HUES6 (cell line): ENCODE results near the gene ACSF3.
A peak's percentile ranks its signal among the peaks of the same experiment; 100 is the strongest.
"Not testable (repeated sequence)": the region's sequence is repeated elsewhere in the genome, so short reads cannot be mapped to it uniquely, and the experiment has no call there.

Source experiments
- H3K27ac ChIP-seq: 2 replicates; pipeline ENCODE4 v1.7.0; 2013; ENCODE audit warnings: low read depth, mild to moderate bottlenecking, low read length, inconsistent platforms
- H3K27me3 ChIP-seq: 2 replicates; pipeline ENCODE4 v1.6.1; 2013; ENCODE audit warnings: low read length; ENCODE audit not compliant: control insufficient read depth, insufficient read depth
- H3K36me3 ChIP-seq: 2 replicates; pipeline ENCODE4 v1.6.1; 2013; ENCODE audit warnings: low read length; ENCODE audit not compliant: control insufficient read depth, insufficient read depth
- H3K4me1 ChIP-seq: 2 replicates; pipeline ENCODE4 v1.6.1; 2013; ENCODE audit warnings: low read length; ENCODE audit not compliant: control insufficient read depth, insufficient read depth
- H3K4me3 ChIP-seq: 2 replicates; pipeline ENCODE4 v1.5.1; 2013; ENCODE audit warnings: low read depth, low read length
- H3K9ac ChIP-seq: one replicate; pipeline ENCODE4 v1.6.1; 2013; ENCODE audit warnings: mild to moderate bottlenecking, low read length
- H3K9me3 ChIP-seq: 2 replicates; pipeline ENCODE4 v1.6.1; 2013; ENCODE audit warnings: low read depth, low read length; ENCODE audit not compliant: control insufficient read depth, insufficient read depth

ACSF3 gene

GRCh38 chr16:89159850-89160354 lies 66.2 kb downstream of the ACSF3 start:
- Histone ChIP-seq H3K9ac (no peak overlapping the region), H3K9me3 (peaks cover 12% of the 10 kb centered on the region; the same call in 1 of the 2 replicates), H3K27me3 (no peaks in the 10 kb centered on the region), H3K4me1 (no peaks in the 10 kb centered on the region), H3K27ac (no peak overlapping the region), H3K4me3 (no peak overlapping the region), H3K36me3 (no peaks in the 10 kb centered on the region)

- Histone ChIP-seq H3K27me3 (no peaks in the 10 kb centered on the region), H3K4me1 (no peaks in the 10 kb centered on the region), H3K27ac (no peak overlapping the region), H3K36me3 (no peaks in the 10 kb centered on the region), H3K4me3 (no peak overlapping the region), H3K9ac (no peak overlapping the region), H3K9me3 (peaks cover 12% of the 10 kb centered on the region; the same call in 1 of the 2 replicates)
Observed at GRCh38 chr16:89160977-89161701, 67.5 kb downstream of the ACSF3 start.

GRCh38 chr16:89161763-89162713 lies 68.4 kb downstream of the ACSF3 start:
- H3K9me3 ChIP-seq: peaks cover 12% of the 10 kb centered on the region; the same call in 1 of the 2 replicates
- no peak overlapping the region for H3K4me3 ChIP-seq
- no peaks in the 10 kb centered on the region for H3K36me3 ChIP-seq
- peaks cover 4% of the 10 kb centered on the region for H3K4me1 ChIP-seq
- no peaks in the 10 kb centered on the region for H3K27me3 ChIP-seq
- H3K9ac ChIP-seq: no peak overlapping the region
- H3K27ac ChIP-seq: no peak overlapping the region

- Histone ChIP-seq H3K27me3 (peaks cover 2% of the 10 kb centered on the region; the same call in 1 of the 2 replicates), H3K36me3 (no peaks in the 10 kb centered on the region), H3K4me1 (peaks cover 9% of the 10 kb centered on the region), H3K9ac (no peak overlapping the region), H3K27ac (no peak overlapping the region), H3K4me3 (no peak overlapping the region), H3K9me3 (peaks cover 4% of the 10 kb centered on the region; the same call in 1 of the 2 replicates)
Observed at GRCh38 chr16:89163297-89163696, 69.6 kb downstream of the ACSF3 start.

- Histone ChIP-seq H3K4me3 (no peak overlapping the region), H3K27ac (no peak overlapping the region), H3K36me3 (no peaks in the 10 kb centered on the region), H3K9ac (no peak overlapping the region), H3K27me3 (peaks cover 12% of the 10 kb centered on the region; the same call in 1 of the 2 replicates), H3K9me3 (no peaks in the 10 kb centered on the region), H3K4me1 (peaks cover 9% of the 10 kb centered on the region)
Observed at GRCh38 chr16:89164436-89164835, 70.8 kb downstream of the ACSF3 start.

- Histone ChIP-seq H3K4me1 (peaks cover 9% of the 10 kb centered on the region), H3K27ac (no peak overlapping the region), H3K4me3 (no peak overlapping the region), H3K9me3 (no peaks in the 10 kb centered on the region), H3K27me3 (peaks cover 18% of the 10 kb centered on the region), H3K9ac (no peak overlapping the region), H3K36me3 (no peaks in the 10 kb centered on the region)
Observed at GRCh38 chr16:89164847-89165680, 71.4 kb downstream of the ACSF3 start.

- peaks cover 24% of the 10 kb centered on the region for H3K27me3 ChIP-seq
- not testable (repeated sequence) for H3K36me3 ChIP-seq, H3K27ac ChIP-seq, H3K9ac ChIP-seq, H3K9me3 ChIP-seq, H3K4me1 ChIP-seq, H3K4me3 ChIP-seq
Observed at GRCh38 chr16:89165681-89165979, 72.0 kb downstream of the ACSF3 start.

- peak overlapping the region; percentile 45; the same call in 1 of the 2 replicates for H3K27ac ChIP-seq
- H3K27me3 ChIP-seq: peaks cover 32% of the 10 kb centered on the region
Observed at GRCh38 chr16:89166696-89167424, 73.2 kb downstream of the ACSF3 start.

GRCh38 chr16:89167425-89167941 lies 73.8 kb downstream of the ACSF3 start:
- Histone ChIP-seq H3K4me3 (0 out of 2 replicates have a peak overlapping the region, but pooled peaks have one; percentile 7), H3K9ac (no peak overlapping the region), H3K36me3 (no peaks in the 10 kb centered on the region), H3K9me3 (no peaks in the 10 kb centered on the region), H3K4me1 (peaks cover 17% of the 10 kb centered on the region), H3K27ac (peak overlapping the region; percentile 45; the same call in 1 of the 2 replicates), H3K27me3 (peaks cover 38% of the 10 kb centered on the region)

More at GRCh38 chr16:89166696-89167424, 73.2 kb downstream of the ACSF3 start:
- Histone ChIP-seq H3K9me3 (no peaks in the 10 kb centered on the region), H3K4me3 (0 out of 2 replicates have a peak overlapping the region, but pooled peaks have one; percentile 7), H3K9ac (no peak overlapping the region), H3K36me3 (no peaks in the 10 kb centered on the region), H3K4me1 (peaks cover 16% of the 10 kb centered on the region)
